HepG2 (cell line): ENCODE results near the gene IDS. TPM values are rescaled to one million over a fixed set of nuclear protein-coding genes. Genes with fewer than 3 reads are reported as not detected.

Experiments used
- ATAC-seq: fragments of 200-7000 bp; cut with Tn5 transposase; 3 replicates; pipeline ENCODE4 v1.9.1; 2020; ENCODE audit warnings: mild to moderate bottlenecking, moderate library complexity
- BruUV-seq: library from RNA; stranded (reverse); fragments of 400-500 nt; replicated peaks from 2 replicates; lab custom pipeline; 2021; lab: Mats Ljungman, UMichigan
- CTCF ChIA-PET: fragments of 300-600 bp; formaldehyde crosslinking; extraction: SDS; loops from one replicate; lab custom pipeline; 2021; ENCODE audit warnings: low total read pairs, inconsistent platforms, low intra/inter-chr PET ratio; lab: Yijun Ruan, JAX
- POLR2A ChIA-PET: fragments of 350-600 bp; sonication (Branson Sonifier 250); formaldehyde crosslinking; loops from one replicate; lab custom pipeline; 2020; ENCODE audit warnings: antibody characterized with exemption, inconsistent platforms; lab: Yijun Ruan, JAX
- DNase-seq: peaks from one replicate; pipeline ENCODE4 v3.0.0-alpha.2; 2015; ENCODE audit warnings: low spot score
- FAIRE-seq: peaks from 3 replicates; lab custom pipeline; 2011; peaks lifted over from hg19 to GRCh38; lab: Jason Lieb, UNC
- H2AFZ ChIP-seq: one replicate; pipeline ENCODE4 v1.6.1; 2011; ENCODE audit warnings: low read length, inconsistent platforms
- H3K27ac ChIP-seq: fragments of 300-600 bp; 3 replicates; pipeline ENCODE4 v1.8.0; 2011; ENCODE audit warnings: mixed run types, mild to moderate bottlenecking, mixed read lengths, low read length, inconsistent platforms; ENCODE audit not compliant: insufficient read depth; ENCODE audit errors: extremely low read length
- H3K27me3 ChIP-seq, 2 experiments: fragments of 200-600 bp in 1 of 2; 2 replicates in 1 of 2; 3 replicates in 1 of 2; pipeline versions ENCODE4 v1.6.0 to v1.8.0; 2011; ENCODE audit warnings: low read length in 2 of 2, mild to moderate bottlenecking in 2 of 2, moderate library complexity in 2 of 2, inconsistent platforms in 1 of 2; ENCODE audit not compliant: insufficient read depth in 2 of 2, control insufficient read depth in 1 of 2
- H3K36me3 ChIP-seq, 2 experiments: fragments of 200-600 bp in 1 of 2; replicated peaks in 1 of 2; 2 replicates in 1 of 2; 3 replicates in 1 of 2; pipeline versions ENCODE4 v1.5.1 to v1.8.0; 2011; ENCODE audit warnings: low read length in 2 of 2, inconsistent platforms in 1 of 2; ENCODE audit not compliant: insufficient read depth in 2 of 2, control insufficient read depth in 1 of 2
- H3K4me1 ChIP-seq: 2 replicates; pipeline ENCODE4 v1.5.1; 2012; ENCODE audit warnings: low read length, inconsistent platforms; ENCODE audit not compliant: insufficient read depth
- H3K4me2 ChIP-seq: 2 replicates; pipeline ENCODE4 v1.6.0; 2011; ENCODE audit warnings: low read depth, low read length, inconsistent platforms
- H3K4me3 ChIP-seq, 3 experiments: fragments of 200-600 bp in 1 of 3; sonication (generic), shearing (Covaris generic) in 1 of 3; replicated peaks in 1 of 3; 2 replicates each; pipeline ENCODE4 v1.5.1; 2011 to 2016; ENCODE audit warnings: low read length in 3 of 3, inconsistent platforms in 2 of 3, low read depth in 2 of 3, mild to moderate bottlenecking in 2 of 3, control low read depth in 1 of 3, mixed read lengths in 1 of 3; ENCODE audit not compliant: insufficient read depth in 1 of 3
- H3K79me2 ChIP-seq: one replicate; pipeline ENCODE4 v1.6.1; 2011; ENCODE audit warnings: low read length, inconsistent platforms; ENCODE audit not compliant: insufficient read depth
- H3K9ac ChIP-seq: 2 replicates; pipeline ENCODE4 v1.6.0; 2011; ENCODE audit warnings: mild to moderate bottlenecking, low read depth, low read length, inconsistent platforms; ENCODE audit not compliant: insufficient read depth
- H3K9me3 ChIP-seq: 2 replicates; pipeline ENCODE4 v1.5.1; 2012; ENCODE audit warnings: mild to moderate bottlenecking, low read length
- H4K20me1 ChIP-seq: 2 replicates; pipeline ENCODE4 v1.6.0; 2011; ENCODE audit warnings: inconsistent platforms, mild to moderate bottlenecking, low read length, moderate library complexity; ENCODE audit not compliant: insufficient read depth
- FIP1L1 ChIP-seq: fragments of 200-400 bp; formaldehyde crosslinking; IDR thresholded peaks from 2 replicates; pipeline ENCODE4 v1.6.1; 2018; ENCODE audit warnings: low read depth, mild to moderate bottlenecking, low read length, moderate library complexity, borderline replicate concordance; ENCODE audit not compliant: insufficient read depth
- FOXP4 ChIP-seq: sonication (generic); formaldehyde crosslinking; IDR thresholded peaks from 2 replicates; pipeline ENCODE4 v1.4.0; 2020; ENCODE audit warnings: missing genetic modification reagents
- HBP1 ChIP-seq: IDR thresholded peaks from 2 replicates; pipeline ENCODE4 v1.6.1; 2016; ENCODE audit warnings: low read depth, control low read depth
- HNF4G ChIP-seq, 2 experiments: sonication (generic) in 1 of 2; formaldehyde crosslinking in 1 of 2; IDR thresholded peaks; 2 replicates each; pipeline versions ENCODE4 v1.4.0 to v1.6.1; 2011 to 2020; ENCODE audit warnings: borderline replicate concordance in 2 of 2, low read depth in 2 of 2, mild to moderate bottlenecking in 2 of 2, low read length in 1 of 2, missing genetic modification reagents in 1 of 2, moderate library complexity in 1 of 2
- PATZ1 ChIP-seq: sonication (generic); formaldehyde crosslinking; IDR thresholded peaks from 2 replicates; pipeline ENCODE4 v1.4.0; 2020; ENCODE audit warnings: missing genetic modification reagents
- SMAD1 ChIP-seq: sonication (generic); formaldehyde crosslinking; IDR thresholded peaks from 2 replicates; pipeline ENCODE4 v1.4.0; 2020; ENCODE audit warnings: missing genetic modification reagents, low read depth, mild to moderate bottlenecking, borderline replicate concordance
- SP2 ChIP-seq: sonication (generic); formaldehyde crosslinking; IDR thresholded peaks from 2 replicates; pipeline ENCODE4 v1.5.1; 2020; ENCODE audit warnings: mild to moderate bottlenecking, missing genetic modification reagents
- SP5 ChIP-seq: IDR thresholded peaks from 2 replicates; pipeline ENCODE4 v1.6.1; 2016; ENCODE audit warnings: low read depth, borderline replicate concordance
- ZFP1 ChIP-seq: IDR thresholded peaks from 2 replicates; pipeline ENCODE4 v1.6.1; 2016
- ZNF263 ChIP-seq: sonication (generic); formaldehyde crosslinking; IDR thresholded peaks from 2 replicates; pipeline ENCODE4 v1.4.0; 2020; ENCODE audit warnings: missing genetic modification reagents
- ZNF3 ChIP-seq: IDR thresholded peaks from 2 replicates; pipeline ENCODE4 v1.7.0; 2017; ENCODE audit warnings: inconsistent platforms
- ZNF432 ChIP-seq: sonication (generic); formaldehyde crosslinking; IDR thresholded peaks from 2 replicates; pipeline ENCODE4 v1.5.0; 2020; ENCODE audit warnings: missing genetic modification reagents, mild to moderate bottlenecking, borderline replicate concordance
- ZNF597 ChIP-seq: sonication (generic); formaldehyde crosslinking; IDR thresholded peaks from 2 replicates; pipeline ENCODE4 v1.5.0; 2020; ENCODE audit warnings: missing genetic modification reagents
- ZNF792 ChIP-seq: IDR thresholded peaks from 2 replicates; pipeline ENCODE4 v1.6.1; 2016
- ZSCAN30 ChIP-seq: sonication (generic); formaldehyde crosslinking; IDR thresholded peaks from 2 replicates; pipeline ENCODE4 v1.5.0; 2020; ENCODE audit warnings: mild to moderate bottlenecking, missing genetic modification reagents
- WGBS: methylation state at CpG from one replicate; pipeline ENCODE4 v1.1.6; 2017; ENCODE audit warnings: low lambda C conversion rate; 5-methylcytosine and 5-hydroxymethylcytosine counted together
- in situ Hi-C: cut with HindIII; loops from 2 replicates; pipeline ENCODE4 v1.10.0; 2017; ENCODE audit warnings: low pct_unique_long_range_greater_than_20kb; ENCODE audit not compliant: extremely low pct_ligation_motif_present
- intact Hi-C: fragments of 100-400 bp; cut with micrococcal nuclease; formaldehyde crosslinking; loops from one replicate; pipeline ENCODE4 v1.10.0; 2022; ENCODE audit not compliant: unreplicated experiment
- polyA plus RNA-seq, 8 experiments: library from polyadenylated mRNA; depleted of rRNA in 3 of 8; stranded (reverse) in 7 of 8; unstranded in 1 of 8; fragments of >200 nt; fragmentation: Illumina TruSeq in 4 of 8; extraction: Trizol in 4 of 8; gene quantifications; 2 replicates each; pipeline versions ENCODE4 v1.2.1 to v1.2.3, GENCODE V29; 2011 to 2016; ENCODE audit warnings: low read depth in 4 of 8, missing spikeins in 1 of 8, mixed read lengths in 1 of 8; ENCODE audit not compliant: insufficient read depth in 1 of 8
- total RNA-seq, 5 experiments: library from RNA; depleted of rRNA; stranded (reverse); fragments of >200 nt; fragmentation: Illumina TruSeq; extraction: Trizol; gene quantifications; 2 replicates each; pipeline ENCODE4 v1.2.3, GENCODE V29; 2016; ENCODE audit warnings: low read depth in 1 of 5

The IDS gene
- total and polyA plus RNA-seq, 2 of the 13 experiments (the other 11 are each of a cell fraction or from before 2014, with no cell fraction given): 2.2 to 11.9 TPM

GRCh38 chrX:149540131-149540620 is 35.1 kb upstream of the IDS start (continued):
- TF ChIP-seq FOXP4: no peak

GRCh38 chrX:149539283-149540130 is 34.4 kb upstream of the IDS start:
- WGBS: 3% methylated on average over 26 of the region's 34 CpGs
- ChIA-PET POLR2A (interaction anchor here (1.1 to 2.1 kb wide), 5 partner anchors 10 to 1655 kb away, joined by 3 to 16 read pairs (median 5); partner anchors contain the start of genes EOLA2 and IDS), CTCF (no interaction called here)
- DNase-seq: peak; percentile 81
- intact Hi-C loops (loop anchor here (1.0 kb wide), 1 partner anchor 27 kb away; no protein-coding TSS in a partner anchor), in situ Hi-C loops (no loop called here)
- FAIRE-seq: peak; percentile 90
- no TSS peak for BruUV-seq
- Histone ChIP-seq H3K36me3 (no peaks in the 10 kb centered on the region), H3K9ac (no peak overlapping the region), H3K79me2 (no peaks in the 10 kb centered on the region), H3K27ac (peak overlapping the region; percentile 57), H3K9me3 (no peaks in the 10 kb centered on the region), H3K4me3 (peak overlapping the region; percentile 45 to 66 (median 63)), H3K27me3 (no peaks in the 10 kb centered on the region), H4K20me1 (no peaks in the 10 kb centered on the region), H3K4me1 (no peaks in the 10 kb centered on the region), H3K4me2 (peak overlapping the region; percentile 65), H2AFZ (no peak overlapping the region)
- ATAC-seq: peak; percentile 66
- TF ChIP-seq SP5 (0 out of 2 replicates have a peak, but pooled peaks have one; percentile 14), ZNF263 (CRISPR knock-in tag) (peak; percentile 47; the same call in 1 of the 2 replicates), ZNF3 (CRISPR knock-in tag) (no peak), PATZ1 (CRISPR knock-in tag) (peak; percentile 12; the same call in 1 of the 2 replicates), FIP1L1 (no peak), ZSCAN30 (CRISPR knock-in tag) (no peak), SP2 (CRISPR knock-in tag) (no peak), HBP1 (CRISPR knock-in tag) (no peak), ZNF792 (no peak), ZNF597 (no peak), ZFP1 (no peak), HNF4G (IDR thresholded peaks at IDR 0.05; ENCODE audit: borderline replicate concordance, low read depth, low read length) (no peak), HNF4G (CRISPR knock-in tag; IDR thresholded peaks at IDR 0.05; ENCODE audit: borderline replicate concordance, low read depth) (no peak), ZNF432 (no peak), SMAD1 (CRISPR knock-in tag) (no peak)
